ENCODE measurements around the gene MCAM.

The MCAM gene

DNA sequence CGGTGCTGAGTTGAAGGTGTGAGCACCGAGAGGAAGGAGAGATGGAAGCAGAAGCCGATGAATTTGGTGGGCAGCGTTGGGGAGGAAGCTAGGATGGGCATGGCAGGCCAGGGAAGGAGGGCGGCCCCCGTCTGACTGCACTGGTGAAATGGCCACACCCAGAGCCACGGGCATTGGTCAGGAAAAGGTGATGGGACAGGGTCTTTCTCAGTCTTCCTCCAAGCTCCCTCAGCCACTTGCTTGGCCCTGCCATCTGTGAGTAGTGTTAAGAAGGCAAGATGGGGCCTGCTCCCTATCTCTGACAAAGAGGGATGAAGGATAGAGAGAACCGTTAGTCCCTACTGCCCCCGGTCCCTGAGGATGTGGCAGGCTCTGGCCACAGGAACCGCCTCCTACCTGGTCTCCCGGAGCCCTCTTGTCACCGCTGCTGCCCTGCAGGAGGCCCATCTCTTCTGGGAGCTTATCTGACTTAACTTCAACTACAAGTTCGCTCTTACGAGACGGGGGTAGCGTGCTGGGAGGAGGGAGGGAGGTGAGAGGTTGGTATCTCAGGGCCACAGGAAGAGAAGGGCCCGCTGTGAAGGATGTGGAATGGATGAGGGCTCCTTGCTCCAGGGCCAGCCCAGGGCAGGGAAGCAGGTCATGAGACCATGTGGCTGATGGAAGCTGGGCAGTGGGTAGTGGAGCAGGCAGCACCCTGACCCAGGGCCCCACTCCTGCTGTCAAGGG lies 6.8 kb downstream of the MCAM start:
- no peak for DNase-seq

DNA sequence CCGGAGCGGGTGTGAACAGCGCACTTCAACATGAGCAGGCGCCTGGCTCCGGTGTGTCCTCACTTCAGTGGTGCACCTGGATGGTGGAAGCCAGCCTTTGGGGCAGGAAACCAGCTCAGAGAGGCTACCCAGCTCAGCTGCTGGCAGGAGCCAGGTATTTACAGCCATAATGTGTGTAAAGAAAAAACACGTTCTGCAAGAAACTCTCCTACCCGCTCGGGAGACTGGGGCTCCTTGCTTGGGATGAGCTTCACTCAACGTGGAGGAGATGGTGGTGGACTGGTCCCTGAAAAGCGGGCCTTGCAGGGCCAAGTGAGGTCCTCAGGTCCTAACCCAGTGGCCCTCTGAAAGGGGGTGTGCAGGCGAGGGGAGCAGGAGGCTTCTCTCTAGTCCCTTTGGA lies 7.5 kb downstream of the MCAM start:
- no peak for DNase-seq

DNA sequence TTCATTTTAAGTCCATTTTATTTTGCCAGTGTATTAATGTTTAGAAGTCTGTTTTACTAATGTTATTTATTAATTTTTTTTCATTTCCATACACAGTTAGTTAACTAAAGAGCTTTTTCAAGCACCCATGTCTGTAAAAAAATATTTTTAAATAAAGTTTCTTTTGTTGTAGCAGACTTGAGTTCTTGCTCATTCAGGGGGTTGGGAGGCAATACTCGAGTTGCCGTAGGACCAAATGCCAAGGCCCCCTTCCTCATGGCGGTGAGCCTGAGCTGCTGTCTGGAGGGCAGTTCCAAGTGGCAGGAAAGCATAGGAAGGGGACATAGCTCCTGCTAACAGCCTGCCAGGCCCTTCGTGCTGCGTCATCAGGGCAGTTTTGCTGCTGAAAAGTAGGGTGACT lies 9.0 kb downstream of the MCAM start:
- no peak for DNase-seq

DNA sequence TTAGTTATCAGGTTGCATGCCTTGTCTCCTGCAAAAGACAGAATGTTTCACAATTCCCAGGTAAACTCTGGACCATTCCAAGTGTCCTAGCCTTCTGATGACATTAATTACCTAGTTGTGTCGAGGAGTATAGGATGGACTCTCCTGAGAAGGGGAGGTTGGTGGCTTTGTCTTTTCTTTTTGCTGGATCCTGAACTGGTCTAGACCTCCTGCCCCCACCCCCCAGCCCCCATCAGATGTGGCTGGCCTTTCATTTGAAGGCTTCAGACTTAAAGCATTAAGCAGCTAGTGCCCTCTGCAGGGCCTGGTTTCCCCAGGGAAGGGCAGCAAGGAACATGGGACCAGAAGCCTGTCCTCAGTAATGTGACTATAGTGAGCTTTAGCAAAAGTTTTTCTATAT lies 9.7 kb downstream of the MCAM start:
- DNase-seq: peak in 7 of 51 donors; percentile 7 to 27 (median 13)

DNA sequence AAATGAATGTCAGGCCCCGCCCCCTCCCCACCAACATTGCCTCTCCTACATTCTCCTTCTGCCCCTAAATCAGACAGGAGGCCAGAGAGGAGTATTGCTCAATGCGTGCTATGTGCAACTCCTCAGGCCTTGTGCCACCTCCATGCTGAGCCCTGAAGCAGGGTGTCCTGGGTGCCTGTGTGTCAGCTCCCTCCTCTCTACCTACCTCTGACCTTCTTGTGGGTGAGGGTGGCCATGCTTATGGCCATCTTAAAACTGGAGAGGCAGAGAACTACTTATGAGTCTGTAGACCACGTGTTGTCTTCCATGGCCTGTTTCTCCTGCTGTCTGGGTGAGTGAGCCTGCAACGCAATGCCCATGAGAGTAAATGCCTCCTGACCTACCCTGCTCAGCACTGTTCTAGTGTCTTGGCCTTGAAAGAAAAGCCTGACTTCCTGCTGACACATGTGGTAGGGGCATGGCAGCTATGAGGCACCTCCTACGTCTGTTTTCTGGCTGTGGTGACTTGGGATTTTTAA lies 10.5 kb downstream of the MCAM start:
- no peak for DNase-seq

GRCh38 chr11:119305556-119306372 lies 11.2 kb downstream of the MCAM start:
- DNase-seq: no peak

DNA sequence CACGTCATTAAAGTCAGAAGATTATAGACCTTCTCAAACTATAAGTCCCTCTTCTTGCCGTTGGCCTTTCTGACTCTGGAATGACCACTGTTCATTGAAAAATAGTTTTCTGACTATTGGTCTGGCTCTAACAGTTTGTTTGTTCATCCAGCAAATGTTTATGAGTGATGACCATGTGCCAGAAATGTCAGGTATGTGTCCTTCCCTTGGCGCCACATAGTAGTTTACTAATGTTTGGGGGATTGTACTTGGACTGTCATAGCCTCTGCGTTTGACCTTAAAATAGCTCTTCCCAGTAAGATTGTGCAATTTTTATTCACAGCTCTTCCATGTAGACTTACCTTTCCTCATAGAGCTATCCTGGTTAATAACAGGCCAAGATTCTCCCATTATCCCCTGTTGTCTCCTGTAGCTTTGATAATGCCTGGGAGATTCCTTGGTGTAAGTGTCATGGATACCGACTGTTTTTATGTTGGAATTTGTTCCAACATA lies 13.7 kb downstream of the MCAM start:
- no peak for DNase-seq

DNA sequence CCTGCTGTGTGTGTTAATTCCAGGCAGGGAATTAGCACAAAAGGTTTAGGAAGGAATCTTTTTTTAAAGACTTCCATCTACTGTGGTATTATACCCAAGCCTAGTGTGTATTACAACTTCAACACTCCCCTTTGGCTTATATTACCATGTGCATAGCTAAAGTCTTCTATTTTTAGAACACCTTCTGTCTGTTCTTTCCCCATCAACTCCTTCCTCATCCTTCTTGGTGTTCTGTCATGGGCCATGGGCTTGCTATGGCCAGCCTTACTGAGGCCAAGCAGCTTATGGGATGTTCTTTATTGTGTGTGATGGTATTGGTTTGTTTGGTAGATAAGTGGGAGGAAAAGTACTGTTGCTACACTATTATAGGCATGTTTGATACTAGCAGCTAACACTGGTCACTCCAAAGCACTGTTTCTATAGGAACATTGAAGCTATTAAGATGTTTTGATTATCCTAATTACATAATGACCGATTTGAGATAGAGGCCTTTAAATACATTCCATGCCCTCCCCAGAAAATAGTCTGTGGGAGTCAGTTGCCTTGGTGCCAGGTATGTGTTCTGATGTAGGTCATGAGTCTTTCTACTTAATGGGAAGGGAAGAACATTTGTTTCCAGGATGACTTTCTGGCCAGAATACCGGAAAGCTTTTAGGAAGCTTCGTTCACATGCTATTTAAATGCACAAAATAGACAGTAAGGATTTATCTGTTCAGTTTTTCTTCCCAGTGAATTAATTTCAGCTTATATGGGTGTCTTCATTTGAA lies 16.5 kb downstream of the MCAM start:
- no peak for DNase-seq

DNA sequence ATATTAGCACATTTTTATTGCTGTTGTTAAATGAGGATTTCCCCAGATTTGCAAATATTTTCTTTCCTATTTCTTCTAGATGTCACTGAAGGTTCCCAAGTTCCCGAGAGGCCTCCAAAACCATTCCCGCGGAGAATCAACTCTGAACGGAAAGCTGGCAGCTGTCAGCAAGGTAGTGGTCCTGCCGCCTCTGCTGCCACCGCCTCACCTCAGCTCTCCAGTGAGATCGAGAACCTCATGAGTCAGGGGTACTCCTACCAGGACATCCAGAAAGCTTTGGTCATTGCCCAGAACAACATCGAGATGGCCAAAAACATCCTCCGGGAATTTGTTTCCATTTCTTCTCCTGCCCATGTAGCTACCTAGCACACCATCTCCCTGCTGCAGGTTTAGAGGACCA lies 17.5 kb downstream of the MCAM start:
- no peak for DNase-seq

GRCh38 chr11:119298726-119299125 lies 18.2 kb downstream of the MCAM start:
- no peak for DNase-seq

DNA sequence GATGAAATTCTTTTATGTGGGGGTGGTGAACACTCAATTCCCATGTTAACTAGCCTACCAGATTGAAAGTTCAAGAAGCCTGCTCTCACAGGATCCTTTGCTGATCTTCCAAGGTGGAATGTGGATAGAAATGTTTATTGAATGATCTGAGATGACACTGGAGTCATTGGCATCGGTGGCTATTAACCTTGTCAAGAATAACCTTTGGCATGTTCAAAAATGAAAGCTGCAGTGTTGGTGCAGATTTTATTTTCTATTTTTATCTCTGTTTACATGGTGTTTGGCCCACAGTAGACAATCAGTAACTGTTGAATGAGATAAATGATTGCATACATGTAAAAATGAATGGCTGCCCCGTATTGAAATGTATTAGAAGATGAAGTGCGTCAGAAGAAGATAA lies 19.0 kb downstream of the MCAM start:
- no peak for DNase-seq

DNA sequence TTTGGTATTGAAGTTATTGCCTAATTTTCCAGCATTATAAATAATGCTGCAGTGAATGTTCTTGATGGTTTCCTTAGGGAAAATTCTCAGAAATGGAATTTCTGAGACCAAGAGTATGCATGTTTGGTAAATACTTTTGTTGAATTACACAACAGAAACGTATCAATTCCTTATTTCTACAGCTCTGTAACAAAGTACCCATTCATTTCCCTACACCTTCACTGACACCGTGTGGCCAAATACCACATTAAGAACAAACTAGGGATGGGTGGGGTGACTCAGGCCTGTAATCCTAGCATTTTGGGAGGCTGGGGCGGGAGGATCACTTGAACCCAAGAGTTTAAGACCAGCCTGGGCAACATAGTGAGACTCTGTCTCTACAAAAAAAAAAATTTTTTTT lies 21.8 kb downstream of the MCAM start:
- DNase-seq: no peak

DNA sequence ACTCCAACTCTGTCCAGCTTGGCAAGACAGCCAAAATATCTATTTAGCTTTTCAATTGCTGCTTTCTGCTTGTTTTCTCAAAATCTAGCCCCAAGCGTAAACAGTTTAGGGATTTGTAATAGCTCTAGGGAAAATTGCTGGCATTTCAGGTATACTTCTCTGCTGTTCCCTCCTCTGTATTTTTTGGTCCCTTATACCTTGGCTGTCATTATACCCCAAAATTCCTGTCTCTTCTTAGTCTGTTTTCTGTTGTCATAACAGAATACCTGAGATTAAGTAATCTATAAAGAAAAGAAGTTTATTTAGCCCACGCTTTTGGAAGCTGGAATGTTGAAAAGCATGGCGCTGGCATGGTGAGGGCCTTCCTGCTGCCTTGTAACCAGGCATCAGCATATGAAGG lies 23.5 kb downstream of the MCAM start:
- DNase-seq: no peak

GRCh38 chr11:119290894-119291497 lies 25.9 kb downstream of the MCAM start:
- no peak for DNase-seq

DNA sequence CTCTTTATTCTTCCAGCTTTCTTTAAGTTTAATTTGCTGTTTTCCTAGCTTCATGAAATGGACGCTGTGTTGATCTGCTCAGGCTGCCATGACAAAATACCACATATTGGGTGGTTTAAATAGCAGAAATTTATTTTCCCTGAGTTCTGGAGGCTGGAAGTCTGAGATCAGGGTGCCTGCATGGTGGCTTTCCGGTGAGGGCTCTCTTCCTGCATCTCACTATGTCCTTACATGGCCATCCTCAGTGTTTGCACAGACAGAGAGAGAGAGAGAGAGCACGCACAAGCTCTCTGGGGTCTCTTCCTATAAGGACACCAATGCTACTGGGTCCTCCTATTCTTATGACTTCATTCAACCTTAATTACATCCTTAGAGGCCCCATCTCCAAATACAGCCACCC lies 28.7 kb downstream of the MCAM start:
- no peak for DNase-seq

- DNase-seq: no peak
These were observed 31.5 kb downstream of the MCAM start for GRCh38 chr11:119285431-119285830.

- DNase-seq: no peak
These were observed 32.4 kb downstream of the MCAM start for GRCh38 chr11:119284344-119285157.

DNA sequence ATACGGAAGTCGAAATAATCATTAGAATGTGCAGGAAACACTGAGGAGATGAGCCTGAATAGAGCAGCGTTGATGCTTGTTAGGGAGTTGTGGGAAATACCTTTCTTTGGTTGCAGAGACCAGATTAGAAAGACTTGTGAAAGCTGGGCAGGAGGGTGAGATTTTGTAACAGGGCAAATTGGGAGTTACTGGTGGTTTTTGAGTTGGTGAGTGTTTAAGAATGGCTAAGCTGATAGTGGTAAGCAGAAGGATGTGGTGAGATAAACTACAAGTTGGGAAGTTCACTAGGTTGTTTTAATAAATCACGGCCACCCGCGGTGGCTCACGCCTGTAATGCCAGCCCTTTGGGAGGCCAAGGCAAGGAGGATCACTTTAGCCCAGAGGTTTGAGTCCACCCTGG lies 34.4 kb downstream of the MCAM start:
- DNase-seq: no peak

GRCh38 chr11:119277660-119278059 lies 39.3 kb downstream of the MCAM start:
- no peak for DNase-seq

GRCh38 chr11:119273721-119274120 lies 43.2 kb downstream of the MCAM start:
- no peak for DNase-seq

DNA sequence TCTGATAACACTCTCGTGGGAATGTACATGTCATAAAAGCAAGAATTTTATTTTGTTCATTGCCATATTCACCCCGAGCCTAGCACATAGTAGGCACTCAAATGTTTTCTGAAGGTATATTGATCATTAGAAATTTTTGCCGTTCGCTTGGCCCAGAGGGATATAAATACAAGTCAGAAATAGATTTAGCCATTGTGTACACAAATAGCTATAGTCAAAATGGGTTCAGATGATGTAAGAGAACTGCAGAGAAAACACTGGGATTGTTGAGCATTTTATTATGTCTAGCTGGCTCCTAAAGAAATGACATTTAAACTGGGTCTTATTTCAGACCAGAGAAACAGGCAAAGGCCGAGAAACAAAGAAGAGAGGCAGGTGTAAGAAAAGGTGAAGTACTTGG lies 49.3 kb downstream of the MCAM start:
- no peak for DNase-seq
